Measurements from ENCODE around the gene FABP1.

DNA sequence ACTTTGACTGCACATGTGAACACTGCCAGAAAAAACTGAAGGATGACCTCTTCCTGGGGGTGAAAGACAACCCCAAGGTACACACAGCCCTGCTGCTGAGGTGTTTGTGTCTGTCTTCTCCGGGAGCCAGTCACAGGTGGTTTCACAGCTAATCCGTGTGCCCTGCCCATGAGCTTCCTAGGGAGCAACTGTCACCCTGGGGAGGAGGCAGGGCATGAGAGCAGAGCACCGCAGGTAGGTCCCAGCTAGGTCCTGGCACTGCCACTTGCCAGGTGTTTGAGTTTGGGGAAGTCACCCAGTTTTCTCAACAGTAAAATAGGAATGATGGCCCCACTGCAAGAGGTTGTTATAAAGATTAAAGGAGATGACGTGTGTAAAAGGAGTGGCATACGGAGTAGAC, 31.2 kb downstream of the FABP1 start:
- TF ChIP-seq CTCF (IDR thresholded peaks at IDR 0.05) (no peak), POLR2A (IDR thresholded peaks at IDR 0.05; ENCODE audit: low read depth) (no peak), POLR2AphosphoS5 (IDR thresholded peaks at IDR 0.05) (no peak), EP300 (IDR thresholded peaks at IDR 0.05) (no peak)
